ENCODE measurements around the gene SNTB2. TPM values are rescaled to one million over a fixed set of nuclear protein-coding genes. Genes with fewer than 3 reads are reported as not detected.

Gene SNTB2
- total and polyA plus RNA-seq, 5 donors, result 7.0 to 30.4 (median 20.7) TPM

DNA sequence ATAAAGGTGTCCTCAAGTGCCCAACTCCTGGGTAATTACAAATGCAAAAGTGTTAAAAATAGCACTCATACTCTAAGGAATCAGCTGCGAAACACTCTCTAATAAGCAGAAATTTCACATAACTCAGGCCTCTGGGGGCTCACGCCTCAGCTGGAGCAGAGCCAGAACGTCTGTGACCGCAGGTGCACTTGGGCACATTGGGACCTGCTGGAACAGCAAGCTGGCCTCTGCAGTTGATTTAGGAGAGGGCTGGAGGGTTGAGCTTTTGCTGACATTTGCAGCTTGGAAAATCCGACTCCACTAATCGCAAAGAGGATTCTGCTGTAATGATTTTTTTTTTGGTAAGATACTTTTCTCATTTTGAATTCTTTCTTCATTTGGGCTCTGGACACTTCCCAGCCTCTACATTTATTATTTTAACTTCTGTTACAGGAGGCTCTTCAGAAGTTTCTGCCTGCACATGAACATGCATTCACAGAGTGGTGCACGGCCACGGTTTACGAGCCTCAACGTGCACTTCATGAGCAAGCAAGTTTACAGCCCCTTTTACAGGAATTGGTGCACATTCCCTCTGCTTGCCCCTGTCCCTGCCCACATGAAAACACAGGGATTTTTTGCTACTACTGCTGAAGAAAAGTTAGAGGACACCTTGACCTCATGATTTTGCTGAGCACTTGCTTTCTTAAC, 4.1 kb upstream of the SNTB2 start:
- DNase-seq (no peak), ATAC-seq (no peak)
- H3K27me3 ChIP-seq (ENCODE audit: control insufficient read depth, insufficient read depth), result no peaks in the 10 kb centered on the region
- no peak overlapping the region for H3K27ac ChIP-seq (ENCODE audit: low read length)
- no peaks in the 10 kb centered on the region for H3K9me3 ChIP-seq (ENCODE audit: control insufficient read depth, low read length)
- intact Hi-C loops (cut with DNase I), result no loop called here
- peaks cover 4% of the 10 kb centered on the region for H3K4me1 ChIP-seq (ENCODE audit: control insufficient read depth, insufficient read depth, low read length)
- 57% methylated on average over 10 of the region's 10 CpGs for WGBS
- no peak overlapping the region for H3K4me3 ChIP-seq (ENCODE audit: low read length)

DNA sequence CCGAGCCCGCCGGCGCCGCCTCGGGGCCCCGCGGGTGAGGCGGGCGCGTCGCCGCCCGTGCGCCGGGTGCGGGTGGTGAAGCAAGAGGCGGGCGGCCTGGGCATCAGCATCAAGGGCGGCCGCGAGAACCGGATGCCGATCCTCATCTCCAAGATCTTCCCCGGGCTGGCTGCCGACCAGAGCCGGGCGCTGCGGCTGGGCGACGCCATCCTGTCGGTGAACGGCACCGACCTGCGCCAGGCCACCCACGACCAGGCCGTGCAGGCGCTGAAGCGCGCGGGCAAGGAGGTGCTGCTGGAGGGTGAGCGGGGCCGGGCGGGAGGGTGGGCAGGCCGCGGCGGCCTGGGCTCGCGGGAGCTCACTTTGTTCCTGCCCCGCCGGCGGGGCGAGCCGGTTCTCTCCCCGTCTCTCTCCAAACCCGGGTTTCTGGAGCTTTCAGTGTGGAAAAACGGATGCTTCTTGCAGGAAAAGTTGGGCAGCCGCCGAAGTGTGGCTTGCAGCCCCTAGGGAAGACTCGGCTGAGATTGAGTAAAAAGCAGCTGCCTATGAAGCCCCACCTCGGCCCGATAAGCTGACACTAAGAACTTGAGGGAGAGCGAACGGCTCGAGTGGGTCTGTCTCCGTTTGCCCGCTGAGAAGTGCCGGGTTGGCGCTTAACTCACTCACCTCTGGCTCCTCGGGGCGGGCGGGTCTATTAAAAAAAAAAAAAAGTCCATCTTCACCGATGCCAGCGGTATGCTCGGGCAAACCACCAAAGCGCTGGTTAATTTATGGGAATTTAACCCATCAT, 677 bp downstream of the SNTB2 start:
- intact Hi-C loops (cut with DNase I), result no loop called here
- H3K4me3 ChIP-seq (ENCODE audit: low read length), result peak overlapping the region; percentile 91
- no peaks in the 10 kb centered on the region for H3K9me3 ChIP-seq (ENCODE audit: control insufficient read depth, low read length)
- peak; percentile 54 to 64 for ATAC-seq
- peak overlapping the region; percentile 87 for H3K27ac ChIP-seq (ENCODE audit: low read length)
- peaks cover 3% of the 10 kb centered on the region for H3K4me1 ChIP-seq (ENCODE audit: control insufficient read depth, insufficient read depth, low read length)
- H3K27me3 ChIP-seq (ENCODE audit: control insufficient read depth, insufficient read depth), result no peaks in the 10 kb centered on the region
- DNase-seq, result peak; percentile 62 to 88 (median 84)
- WGBS, result under 1% methylated on average over 76 of the region's 76 CpGs

DNA sequence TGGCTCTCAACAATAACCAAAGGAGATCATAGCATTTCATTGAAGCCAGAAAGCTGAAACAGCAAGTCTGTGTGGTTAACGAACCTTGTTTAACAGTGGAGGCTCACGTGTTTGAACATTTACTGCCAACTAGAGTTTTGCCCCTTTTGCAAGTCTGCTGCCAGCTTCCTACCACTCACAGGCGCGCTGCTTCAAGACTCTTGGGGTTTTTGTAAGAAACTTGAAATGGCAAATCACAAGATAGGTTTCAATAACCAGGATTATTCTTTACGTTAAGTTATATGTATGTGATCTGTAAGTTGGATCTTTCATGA, 1.2 kb downstream of the SNTB2 start:
- ATAC-seq (no peak), DNase-seq (no peak)
- Histone ChIP-seq H3K27me3 (ENCODE audit: control insufficient read depth, insufficient read depth) (no peaks in the 10 kb centered on the region), H3K4me3 (ENCODE audit: low read length) (peak overlapping the region; percentile 91), H3K4me1 (ENCODE audit: control insufficient read depth, insufficient read depth, low read length) (peaks cover 3% of the 10 kb centered on the region), H3K9me3 (ENCODE audit: control insufficient read depth, low read length) (no peaks in the 10 kb centered on the region), H3K27ac (ENCODE audit: low read length) (peak overlapping the region; percentile 62)
- WGBS, result 1% methylated on average over 5 of the region's 5 CpGs
- intact Hi-C loops (cut with DNase I), result no loop called here

DNA sequence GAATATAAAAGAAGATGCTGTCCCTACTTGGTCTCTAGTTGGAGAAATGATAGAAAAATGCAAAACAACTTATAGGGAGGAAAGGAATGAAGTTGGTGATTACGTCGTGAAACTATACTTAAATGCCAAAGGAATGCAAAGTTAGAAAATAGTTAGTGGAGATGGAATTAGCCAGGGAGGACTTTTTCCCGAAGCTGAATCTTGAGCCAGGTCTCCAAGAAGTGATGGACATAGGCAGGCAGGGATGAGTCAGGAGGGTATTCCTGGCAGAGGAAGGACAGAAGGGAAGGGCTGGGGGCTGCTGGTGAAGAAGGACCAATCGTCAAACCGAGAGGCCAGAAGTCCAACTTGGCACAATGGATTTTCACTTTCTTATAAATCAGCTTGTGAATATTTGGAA, 1.8 kb downstream of the SNTB2 start:
- DNase-seq (no peak), ATAC-seq (no peak)
- no peak overlapping the region for H3K27ac ChIP-seq (ENCODE audit: low read length)
- no peaks in the 10 kb centered on the region for H3K27me3 ChIP-seq (ENCODE audit: control insufficient read depth, insufficient read depth)
- peak overlapping the region; percentile 91 for H3K4me3 ChIP-seq (ENCODE audit: low read length)
- peaks cover 3% of the 10 kb centered on the region for H3K4me1 ChIP-seq (ENCODE audit: control insufficient read depth, insufficient read depth, low read length)
- 16% methylated on average over 5 of the region's 5 CpGs for WGBS
- intact Hi-C loops (cut with DNase I), result no loop called here
- no peaks in the 10 kb centered on the region for H3K9me3 ChIP-seq (ENCODE audit: control insufficient read depth, low read length)

GRCh38 chr16:69190046-69190588, 3.2 kb downstream of the SNTB2 start:
- H3K27ac ChIP-seq (ENCODE audit: low read length), result no peak overlapping the region
- WGBS, result 86% methylated on average over 2 of the region's 2 CpGs
- peaks cover 4% of the 10 kb centered on the region for H3K4me1 ChIP-seq (ENCODE audit: control insufficient read depth, insufficient read depth, low read length)
- DNase-seq, result no peak
- intact Hi-C loops (cut with DNase I), result no loop called here
- H3K4me3 ChIP-seq (ENCODE audit: low read length), result no peak overlapping the region
- H3K27me3 ChIP-seq (ENCODE audit: control insufficient read depth, insufficient read depth), result no peaks in the 10 kb centered on the region
- no peak for ATAC-seq
- H3K9me3 ChIP-seq (ENCODE audit: control insufficient read depth, low read length), result no peaks in the 10 kb centered on the region

- H3K27me3 ChIP-seq (ENCODE audit: control insufficient read depth, insufficient read depth), result no peaks in the 10 kb centered on the region
- intact Hi-C loops (cut with DNase I), result no loop called here
- no peak for ATAC-seq
- no peaks in the 10 kb centered on the region for H3K9me3 ChIP-seq (ENCODE audit: control insufficient read depth, low read length)
- WGBS, result 87% methylated on average over 3 of the region's 3 CpGs
- no peak for DNase-seq
- peaks cover 4% of the 10 kb centered on the region for H3K4me1 ChIP-seq (ENCODE audit: control insufficient read depth, insufficient read depth, low read length)
- H3K4me3 ChIP-seq (ENCODE audit: low read length), result no peak overlapping the region
- no peak overlapping the region for H3K27ac ChIP-seq (ENCODE audit: low read length)
Observed at GRCh38 chr16:69190598-69190997, 3.6 kb downstream of the SNTB2 start.

- DNase-seq (no peak), ATAC-seq (no peak)
- Histone ChIP-seq H3K27ac (ENCODE audit: low read length) (no peak overlapping the region), H3K9me3 (ENCODE audit: control insufficient read depth, low read length) (no peaks in the 10 kb centered on the region), H3K4me3 (ENCODE audit: low read length) (no peak overlapping the region), H3K4me1 (ENCODE audit: control insufficient read depth, insufficient read depth, low read length) (peaks cover 4% of the 10 kb centered on the region), H3K27me3 (ENCODE audit: control insufficient read depth, insufficient read depth) (no peaks in the 10 kb centered on the region)
- intact Hi-C loops (cut with DNase I), result no loop called here
- WGBS, result 98% methylated on average over 2 of the region's 2 CpGs
Observed at GRCh38 chr16:69191136-69191535, 4.2 kb downstream of the SNTB2 start.

DNA sequence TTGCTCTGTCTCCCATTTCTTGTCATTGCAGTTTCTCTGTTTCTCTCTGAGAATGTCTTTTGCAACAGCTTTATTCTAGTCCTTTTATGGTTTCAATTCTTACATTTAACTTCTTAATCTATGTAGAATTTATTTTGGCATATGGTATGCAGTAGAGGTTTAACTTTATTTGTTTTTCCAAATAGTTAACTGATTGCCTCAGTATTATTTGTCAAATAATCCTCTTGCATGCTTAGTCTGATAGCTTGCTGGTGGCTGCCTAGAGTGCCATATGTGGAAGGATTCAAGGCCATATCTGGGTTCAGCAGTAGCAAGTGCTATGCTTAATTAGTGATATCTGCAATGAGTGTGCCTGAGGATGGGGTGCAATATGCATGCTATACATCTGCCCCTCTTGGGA, 6.9 kb downstream of the SNTB2 start:
- intact Hi-C loops (cut with DNase I), result no loop called here
- no peak for ATAC-seq
- Histone ChIP-seq H3K9me3 (ENCODE audit: control insufficient read depth, low read length) (no peaks in the 10 kb centered on the region), H3K4me1 (ENCODE audit: control insufficient read depth, insufficient read depth, low read length) (peaks cover 2% of the 10 kb centered on the region), H3K4me3 (ENCODE audit: low read length) (no peak overlapping the region), H3K27ac (ENCODE audit: low read length) (no peak overlapping the region), H3K27me3 (ENCODE audit: control insufficient read depth, insufficient read depth) (no peaks in the 10 kb centered on the region)
- no peak for DNase-seq

- Histone ChIP-seq H3K27me3 (ENCODE audit: control insufficient read depth, insufficient read depth) (no peaks in the 10 kb centered on the region), H3K4me1 (ENCODE audit: control insufficient read depth, insufficient read depth, low read length) (peaks cover 2% of the 10 kb centered on the region), H3K4me3 (ENCODE audit: low read length) (no peak overlapping the region), H3K27ac (ENCODE audit: low read length) (no peak overlapping the region), H3K9me3 (ENCODE audit: control insufficient read depth, low read length) (no peaks in the 10 kb centered on the region)
- ATAC-seq, result peak in 1 of 2 donors; percentile 55
- intact Hi-C loops (cut with DNase I), result no loop called here
- no peak for DNase-seq
Observed at GRCh38 chr16:69194488-69194887, 7.5 kb downstream of the SNTB2 start.

GRCh38 chr16:69195369-69196029, 8.5 kb downstream of the SNTB2 start:
- ATAC-seq, result peak in 1 of 2 donors; percentile 43
- no peaks in the 10 kb centered on the region for H3K9me3 ChIP-seq (ENCODE audit: control insufficient read depth, low read length)
- no peaks in the 10 kb centered on the region for H3K27me3 ChIP-seq (ENCODE audit: control insufficient read depth, insufficient read depth)
- no peak for DNase-seq
- intact Hi-C loops (cut with DNase I), result no loop called here
- peaks cover 2% of the 10 kb centered on the region for H3K4me1 ChIP-seq (ENCODE audit: control insufficient read depth, insufficient read depth, low read length)
- WGBS, result 53% methylated on average over 4 of the region's 4 CpGs
- H3K27ac ChIP-seq (ENCODE audit: low read length), result no peak overlapping the region
- no peak overlapping the region for H3K4me3 ChIP-seq (ENCODE audit: low read length)

GRCh38 chr16:69197573-69197972, 10.6 kb downstream of the SNTB2 start:
- H3K27ac ChIP-seq (ENCODE audit: low read length), result no peak overlapping the region
- no peaks in the 10 kb centered on the region for H3K9me3 ChIP-seq (ENCODE audit: control insufficient read depth, low read length)
- H3K4me3 ChIP-seq (ENCODE audit: low read length), result no peak overlapping the region
- ATAC-seq, result no peak
- H3K4me1 ChIP-seq (ENCODE audit: control insufficient read depth, insufficient read depth, low read length), result peaks cover 2% of the 10 kb centered on the region
- no peak for DNase-seq
- no peaks in the 10 kb centered on the region for H3K27me3 ChIP-seq (ENCODE audit: control insufficient read depth, insufficient read depth)
- intact Hi-C loops (cut with DNase I), result no loop called here
